B cell (primary cell): ENCODE measurements around the gene PAX6. TPM values are rescaled to one million over a fixed set of nuclear protein-coding genes. Genes with fewer than 3 reads are reported as not detected.

Experiments used
- ATAC-seq: fragments of 200-7000 bp; cut with Tn5 transposase; one replicate; pipeline ENCODE4 v1.10.0; 2021; ENCODE audit warnings: low read depth, mild to moderate bottlenecking, moderate number of reproducible peaks, moderate library complexity
- CTCF ChIA-PET: fragments of 350-600 bp; sonication (Branson Sonifier 250); formaldehyde crosslinking; loops from one replicate; lab custom pipeline; 2021; ENCODE audit warnings: antibody characterized with exemption, inconsistent platforms; lab: Charles Lee
- POLR2A ChIA-PET: fragments of 350-600 bp; sonication (Branson Sonifier 250); formaldehyde crosslinking; loops from one replicate; lab custom pipeline; 2021; ENCODE audit warnings: antibody characterized with exemption; lab: Charles Lee
- DNase-seq: peaks from one replicate; pipeline ENCODE4 v3.0.0; 2013
- H2AFZ ChIP-seq: 2 replicates; pipeline ENCODE4 v1.6.1; 2012; ENCODE audit warnings: mild to moderate bottlenecking, low read depth, low read length; ENCODE audit not compliant: insufficient read depth, poor library complexity, severe bottlenecking
- H3K27ac ChIP-seq, 2 donors: 1 replicate in 1 of 2; 2 replicates in 1 of 2; pipeline ENCODE4 v1.5.1; 2012 to 2013; ENCODE audit warnings: low read length in 2 of 2, mild to moderate bottlenecking in 2 of 2, moderate library complexity in 1 of 2
- H3K27me3 ChIP-seq, 4 experiments: fragments of 200-600 bp in 1 of 4; sonication (generic) in 1 of 4; replicated peaks in 1 of 4; 1 replicate in 2 of 4; 2 replicates in 2 of 4; pipeline versions ENCODE4 v1.6.1 to v1.7.0; 2013 to 2016; ENCODE audit warnings: low read length in 3 of 4, mild to moderate bottlenecking in 2 of 4, mixed read lengths in 1 of 4, moderate library complexity in 1 of 4; ENCODE audit not compliant: insufficient read depth in 4 of 4, control insufficient read depth in 3 of 4; ENCODE audit errors: control extremely low read depth in 1 of 4
- H3K36me3 ChIP-seq, 2 experiments: replicated peaks in 1 of 2; 1 replicate in 1 of 2; 2 replicates in 1 of 2; pipeline versions ENCODE4 v1.6.1 to v1.7.1; 2013; ENCODE audit warnings: low read length in 1 of 2; ENCODE audit not compliant: insufficient read depth in 2 of 2, control insufficient read depth in 1 of 2; ENCODE audit errors: control extremely low read depth in 1 of 2, extremely low read depth in 1 of 2
- H3K4me1 ChIP-seq, 2 donors: fragments of 200-600 bp in 1 of 2; sonication (generic) in 1 of 2; 1 replicate in 1 of 2; 2 replicates in 1 of 2; pipeline versions ENCODE4 v1.5.1 to v1.6.1; 2013 to 2017; ENCODE audit warnings: low read length in 2 of 2; ENCODE audit not compliant: control insufficient read depth in 2 of 2, insufficient read depth in 2 of 2
- H3K4me2 ChIP-seq: replicated peaks from 2 replicates; pipeline ENCODE3; 2012; ENCODE audit warnings: mild to moderate bottlenecking, low read depth, low read length; ENCODE audit not compliant: poor library complexity, severe bottlenecking
- H3K4me3 ChIP-seq, 5 experiments: fragments of 200-600 bp in 1 of 5; sonication (generic) in 1 of 5; 1 replicate in 3 of 5; 2 replicates in 2 of 5; pipeline versions ENCODE4 v1.5.1 to v1.7.0; 2011 to 2016; ENCODE audit warnings: low read length in 4 of 5, mild to moderate bottlenecking in 4 of 5, low read depth in 2 of 5, control low read depth in 1 of 5, moderate library complexity in 1 of 5; ENCODE audit not compliant: insufficient read depth in 1 of 5; ENCODE audit errors: control extremely low read depth in 1 of 5, extremely low read depth in 1 of 5
- H3K79me2 ChIP-seq: fragments of 200-600 bp; sonication (generic); one replicate; pipeline ENCODE4 v1.6.0; 2016; ENCODE audit warnings: low read length; ENCODE audit not compliant: control insufficient read depth, insufficient read depth
- H3K9ac ChIP-seq: fragments of 200-600 bp; sonication (generic); 2 replicates; pipeline ENCODE4 v1.6.1; 2017; ENCODE audit warnings: mild to moderate bottlenecking, low read length, moderate library complexity
- H3K9me3 ChIP-seq, 3 donors: one replicate each; pipeline versions ENCODE4 v1.6.1 to v1.7.1; 2013; ENCODE audit warnings: low read length in 2 of 3; ENCODE audit not compliant: control insufficient read depth in 2 of 3, insufficient read depth in 1 of 3; ENCODE audit errors: control extremely low read depth in 1 of 3
- H4K20me1 ChIP-seq: 2 replicates; pipeline ENCODE4 v1.6.0; 2012; ENCODE audit warnings: mild to moderate bottlenecking, low read length; ENCODE audit not compliant: insufficient read depth, control insufficient read depth, poor library complexity, severe bottlenecking
- H3K27ac Mint-ChIP-seq: one replicate; pipeline ENCODE4 v1.8.0; 2021; ENCODE audit warnings: mixed read lengths
- H3K27me3 Mint-ChIP-seq: one replicate; pipeline ENCODE4 v1.8.0; 2021; ENCODE audit warnings: mixed read lengths
- H3K4me1 Mint-ChIP-seq: one replicate; pipeline ENCODE4 v1.8.0; 2021; ENCODE audit warnings: mixed read lengths
- H3K4me3 Mint-ChIP-seq: one replicate; pipeline ENCODE4 v1.8.0; 2021; ENCODE audit warnings: mixed read lengths
- H3K9me3 Mint-ChIP-seq: one replicate; pipeline ENCODE4 v1.8.0; 2022; ENCODE audit warnings: mixed read lengths; ENCODE audit not compliant: insufficient read depth
- CTCF ChIP-seq: fragments of 200-600 bp; IDR thresholded peaks from one replicate; pipeline ENCODE4 v1.8.0; 2022; ENCODE audit warnings: antibody characterized with exemption, mild to moderate bottlenecking
- EZH2 ChIP-seq: IDR thresholded peaks from 2 replicates; pipeline ENCODE4 v1.6.1; 2012; ENCODE audit warnings: borderline replicate concordance, low read depth, mild to moderate bottlenecking, moderate library complexity, low read length; ENCODE audit not compliant: insufficient read depth, poor library complexity, severe bottlenecking
- WGBS: methylation state at CpG from one replicate; pipeline ENCODE4 v1.1.5; 2013; ENCODE audit warnings: missing lambda C conversion rate; ENCODE audit not compliant: insufficient coverage; 5-methylcytosine and 5-hydroxymethylcytosine counted together
- intact Hi-C: fragments of 100-400 bp; cut with micrococcal nuclease; formaldehyde crosslinking; loops from one replicate; pipeline ENCODE4 v1.10.0; 2022
- polyA plus RNA-seq: library from polyadenylated mRNA; depleted of rRNA; stranded (reverse); fragments of >200 nt; gene quantifications from 2 replicates; pipeline ENCODE4 v1.2.3, GENCODE V29; 2012
- total RNA-seq, 2 donors: library from RNA; stranded (reverse); fragments of 120-200 nt in 1 of 2; gene quantifications; 1 replicate in 1 of 2; 2 replicates in 1 of 2; pipeline versions ENCODE4 v1.2.3 to v1.2.4, GENCODE V29; 2013 to 2022

The PAX6 gene
- total and polyA plus RNA-seq, 2 donors (not counting 1 experiment from before 2014, with no cell fraction given): not detected

GRCh38 chr11:31764766-31765165 lies 46.4 kb downstream of the PAX6 start:
- H2AFZ ChIP-seq: no peak overlapping the region
- no peaks in the 10 kb centered on the region for H3K4me1 ChIP-seq
- Mint-ChIP-seq H3K4me1 (no peaks in the 10 kb centered on the region), H3K4me3 (no peak overlapping the region), H3K27me3 (no peaks in the 10 kb centered on the region), H3K9me3 (no peaks in the 10 kb centered on the region), H3K27ac (no peak overlapping the region)
- H3K27ac ChIP-seq: no peak overlapping the region
- H3K27me3 ChIP-seq: no peaks in the 10 kb centered on the region
- no peaks in the 10 kb centered on the region for H3K9me3 ChIP-seq
- no peak for DNase-seq
- WGBS: 94% methylated on average over 2 of the region's 5 CpGs
- TF ChIP-seq CTCF (no peak), EZH2 (no peak)
- intact Hi-C loops: no loop called here
- H3K4me2 ChIP-seq: no peak overlapping the region
- ATAC-seq: no peak
- ChIA-PET CTCF (no interaction called here), POLR2A (no interaction called here)
- no peaks in the 10 kb centered on the region for H4K20me1 ChIP-seq
- H3K9ac ChIP-seq: no peak overlapping the region
- no peaks in the 10 kb centered on the region for H3K79me2 ChIP-seq
- H3K4me3 ChIP-seq: no peak overlapping the region
- H3K36me3 ChIP-seq: no peaks in the 10 kb centered on the region

- Histone ChIP-seq H4K20me1 (no peaks in the 10 kb centered on the region), H3K36me3 (no peaks in the 10 kb centered on the region), H3K79me2 (no peaks in the 10 kb centered on the region), H3K4me2 (no peak overlapping the region), H3K27me3 (no peaks in the 10 kb centered on the region), H3K9me3 (no peaks in the 10 kb centered on the region), H3K9ac (no peak overlapping the region), H3K4me1 (no peaks in the 10 kb centered on the region), H3K4me3 (no peak overlapping the region), H3K27ac (no peak overlapping the region), H2AFZ (no peak overlapping the region)
- no peaks in the 10 kb centered on the region for H3K4me1 Mint-ChIP-seq
- no peak for TF ChIP-seq EZH2
- TF ChIP-seq CTCF: no peak
- no peak overlapping the region for H3K27ac Mint-ChIP-seq
- DNase-seq: no peak
- ATAC-seq: no peak
- CTCF ChIA-PET: no interaction called here
- H3K9me3 Mint-ChIP-seq: no peaks in the 10 kb centered on the region
- POLR2A ChIA-PET: no interaction called here
- intact Hi-C loops: no loop called here
- no peak overlapping the region for H3K4me3 Mint-ChIP-seq
- no CpG with 5 or more reads among the region's 5 CpGs for WGBS
- H3K27me3 Mint-ChIP-seq: no peaks in the 10 kb centered on the region
Observed at GRCh38 chr11:31764261-31764660, 46.9 kb downstream of the PAX6 start.
